ENCODE data around the gene TPSD1.
"Not testable (repeated sequence)": the region's sequence is repeated elsewhere in the genome, so short reads cannot be mapped to it uniquely, and the experiment has no call there.

Gene TPSD1

GRCh38 chr16:1228227-1228626 is 27.6 kb upstream of the TPSD1 start:
- H3K27me3 Mint-ChIP-seq; H3K36me3 Mint-ChIP-seq (ENCODE audit: low read depth); H3K4me3 Mint-ChIP-seq; H3K4me1 Mint-ChIP-seq (ENCODE audit: low read depth); H3K9me3 Mint-ChIP-seq; H3K27ac Mint-ChIP-seq: not testable (repeated sequence)

- not testable (repeated sequence) for H3K27ac Mint-ChIP-seq; H3K36me3 Mint-ChIP-seq (ENCODE audit: low read depth); H3K4me1 Mint-ChIP-seq (ENCODE audit: low read depth); H3K4me3 Mint-ChIP-seq; H3K9me3 Mint-ChIP-seq; H3K27me3 Mint-ChIP-seq
Measured at GRCh38 chr16:1229476-1229875, 26.4 kb upstream of the TPSD1 start.

- H3K27me3 Mint-ChIP-seq; H3K36me3 Mint-ChIP-seq (ENCODE audit: low read depth); H3K9me3 Mint-ChIP-seq; H3K4me1 Mint-ChIP-seq (ENCODE audit: low read depth); H3K4me3 Mint-ChIP-seq; H3K27ac Mint-ChIP-seq: not testable (repeated sequence)
Measured at GRCh38 chr16:1230084-1230470, 25.8 kb upstream of the TPSD1 start, which contains the start of gene TPSB2. Gene TPSB2 (minus strand): TSS chr16:1230184. CDS start chr16:1229951, 233 bp downstream.

- not testable (repeated sequence) for H3K27ac Mint-ChIP-seq; H3K9me3 Mint-ChIP-seq; H3K4me1 Mint-ChIP-seq (ENCODE audit: low read depth); H3K27me3 Mint-ChIP-seq; H3K36me3 Mint-ChIP-seq (ENCODE audit: low read depth); H3K4me3 Mint-ChIP-seq
Measured at GRCh38 chr16:1230471-1231212, 25.2 kb upstream of the TPSD1 start.

- H3K36me3 Mint-ChIP-seq (ENCODE audit: low read depth); H3K4me1 Mint-ChIP-seq (ENCODE audit: low read depth); H3K9me3 Mint-ChIP-seq; H3K27me3 Mint-ChIP-seq; H3K4me3 Mint-ChIP-seq; H3K27ac Mint-ChIP-seq: not testable (repeated sequence)
Measured at GRCh38 chr16:1231301-1231700, 24.6 kb upstream of the TPSD1 start.

GRCh38 chr16:1232049-1232748 is 23.7 kb upstream of the TPSD1 start:
- H3K4me1 Mint-ChIP-seq (ENCODE audit: low read depth); H3K27ac Mint-ChIP-seq; H3K27me3 Mint-ChIP-seq; H3K9me3 Mint-ChIP-seq; H3K36me3 Mint-ChIP-seq (ENCODE audit: low read depth); H3K4me3 Mint-ChIP-seq: not testable (repeated sequence)

GRCh38 chr16:1236659-1237058 is 19.2 kb upstream of the TPSD1 start:
- not testable (repeated sequence) for H3K4me3 Mint-ChIP-seq; H3K27ac Mint-ChIP-seq; H3K9me3 Mint-ChIP-seq; H3K36me3 Mint-ChIP-seq (ENCODE audit: low read depth); H3K27me3 Mint-ChIP-seq; H3K4me1 Mint-ChIP-seq (ENCODE audit: low read depth)

GRCh38 chr16:1237990-1238389 is 17.9 kb upstream of the TPSD1 start:
- Mint-ChIP-seq H3K36me3 (ENCODE audit: low read depth) (no peaks in the 10 kb centered on the region), H3K9me3 (no peaks in the 10 kb centered on the region), H3K4me3 (no peak overlapping the region), H3K27ac (no peak overlapping the region), H3K4me1 (ENCODE audit: low read depth) (no peaks in the 10 kb centered on the region), H3K27me3 (no peaks in the 10 kb centered on the region)

- H3K27me3 Mint-ChIP-seq, H3K27ac Mint-ChIP-seq: not testable (repeated sequence)
Measured at GRCh38 chr16:1238909-1239308, 17.0 kb upstream of the TPSD1 start.

GRCh38 chr16:1239575-1239974 is 16.3 kb upstream of the TPSD1 start:
- not testable (repeated sequence) for H3K27me3 Mint-ChIP-seq; H3K9me3 Mint-ChIP-seq; H3K36me3 Mint-ChIP-seq (ENCODE audit: low read depth); H3K4me1 Mint-ChIP-seq (ENCODE audit: low read depth); H3K4me3 Mint-ChIP-seq; H3K27ac Mint-ChIP-seq

More at GRCh38 chr16:1238909-1239308, 17.0 kb upstream of the TPSD1 start:
- H3K9me3 Mint-ChIP-seq; H3K4me1 Mint-ChIP-seq (ENCODE audit: low read depth); H3K4me3 Mint-ChIP-seq; H3K36me3 Mint-ChIP-seq (ENCODE audit: low read depth): not testable (repeated sequence)

- H3K4me1 Mint-ChIP-seq (ENCODE audit: low read depth); H3K4me3 Mint-ChIP-seq; H3K9me3 Mint-ChIP-seq; H3K36me3 Mint-ChIP-seq (ENCODE audit: low read depth); H3K27me3 Mint-ChIP-seq; H3K27ac Mint-ChIP-seq: not testable (repeated sequence)
Measured at GRCh38 chr16:1240436-1240835, 15.4 kb upstream of the TPSD1 start, which contains the start of gene TPSAB1. Gene TPSAB1 (plus strand): TSS chr16:1240705. CDS start chr16:1240939, 234 bp downstream.

GRCh38 chr16:1241081-1241480 is 14.8 kb upstream of the TPSD1 start:
- H3K4me1 Mint-ChIP-seq (ENCODE audit: low read depth); H3K9me3 Mint-ChIP-seq; H3K36me3 Mint-ChIP-seq (ENCODE audit: low read depth); H3K4me3 Mint-ChIP-seq; H3K27ac Mint-ChIP-seq; H3K27me3 Mint-ChIP-seq: not testable (repeated sequence)

- H3K9me3 Mint-ChIP-seq; H3K4me1 Mint-ChIP-seq (ENCODE audit: low read depth); H3K4me3 Mint-ChIP-seq; H3K27ac Mint-ChIP-seq; H3K27me3 Mint-ChIP-seq; H3K36me3 Mint-ChIP-seq (ENCODE audit: low read depth): not testable (repeated sequence)
Measured at GRCh38 chr16:1243363-1243762, 12.5 kb upstream of the TPSD1 start.

- H3K4me3 Mint-ChIP-seq; H3K4me1 Mint-ChIP-seq (ENCODE audit: low read depth); H3K9me3 Mint-ChIP-seq; H3K36me3 Mint-ChIP-seq (ENCODE audit: low read depth); H3K27me3 Mint-ChIP-seq; H3K27ac Mint-ChIP-seq: not testable (repeated sequence)
Measured at GRCh38 chr16:1243907-1244850, 11.7 kb upstream of the TPSD1 start.

- no peak overlapping the region for H3K27ac Mint-ChIP-seq
- H3K27me3 Mint-ChIP-seq = peaks cover 4% of the 10 kb centered on the region
- no peak overlapping the region for H3K4me3 Mint-ChIP-seq
Measured at GRCh38 chr16:1244881-1245280, 11.0 kb upstream of the TPSD1 start.

More at GRCh38 chr16:1244881-1245280, 11.0 kb upstream of the TPSD1 start:
- Mint-ChIP-seq H3K36me3 (ENCODE audit: low read depth) (no peaks in the 10 kb centered on the region), H3K4me1 (ENCODE audit: low read depth) (peaks cover 5% of the 10 kb centered on the region), H3K9me3 (no peaks in the 10 kb centered on the region)

All from stimulated activated naive CD8-positive, alpha-beta T cell treated with anti-CD3 and anti-CD28 coated beads, Interleukin-15, Interleukin-2, amounts not matched to agents 100 ng/mL and 50 ng/mL, for 24 hours (primary cell).